Adrenal gland (tissue), 12 donors: ENCODE results near the gene MICAL3. TPM values are rescaled to one million over a fixed set of nuclear protein-coding genes. Genes with fewer than 3 reads are reported as not detected.

Experiments
- DNase-seq, 7 donors: peaks; one replicate each; pipeline ENCODE4 v3.0.0-alpha.2; 2019 to 2020
- H3K27ac ChIP-seq, 5 donors: fragments of 200-600 bp; sonication (generic) in 4 of 5; 1 replicate in 3 of 5; 2 replicates in 2 of 5; pipeline versions ENCODE4 v1.5.1 to v1.8.0; 2016 to 2020; ENCODE audit warnings: mild to moderate bottlenecking in 1 of 5
- H3K27me3 ChIP-seq: fragments of 200-600 bp; 2 replicates; pipeline ENCODE4 v1.8.0; 2021
- H3K36me3 ChIP-seq, 2 donors: fragments of 200-600 bp; replicated peaks in 1 of 2; 1 replicate in 1 of 2; 2 replicates in 1 of 2; pipeline versions ENCODE4 v1.5.1 to v1.8.0; 2018 to 2022
- H3K4me1 ChIP-seq, 2 donors: fragments of 200-600 bp; replicated peaks in 1 of 2; 1 replicate in 1 of 2; 2 replicates in 1 of 2; pipeline versions ENCODE4 v1.5.1 to v1.8.0; 2018 to 2021
- H3K4me3 ChIP-seq, 4 donors: fragments of 200-600 bp; sonication (generic) in 3 of 4; one replicate each; pipeline ENCODE4 v1.5.1; 2016 to 2018
- H3K9me3 ChIP-seq, 3 donors: fragments of 200-600 bp; sonication (generic) in 1 of 3; replicated peaks in 1 of 3; 1 replicate in 2 of 3; 2 replicates in 1 of 3; pipeline versions ENCODE4 v1.5.1 to v1.8.0; 2016 to 2021
- CTCF ChIP-seq, 6 experiments: fragments of 450-650 bp in 4 of 6; fragments of 200-600 bp in 2 of 6; sonication (generic) in 1 of 6; IDR thresholded peaks; 1 replicate in 5 of 6; 2 replicates in 1 of 6; pipeline versions ENCODE4 v1.5.1 to v1.8.0; 2016 to 2021; ENCODE audit warnings: antibody characterized with exemption in 6 of 6, mild to moderate bottlenecking in 2 of 6, moderate library complexity in 1 of 6
- POLR2A ChIP-seq, 2 donors: fragments of 450-650 bp; IDR thresholded peaks; one replicate each; pipeline ENCODE4 v1.6.1; 2017; ENCODE audit warnings: antibody characterized with exemption in 2 of 2, mild to moderate bottlenecking in 2 of 2, moderate library complexity in 1 of 2
- WGBS, 4 donors: extraction: QIAGEN DNeasy Blood & Tissue Kit in 2 of 4; methylation state at CpG; one replicate each; pipeline versions ENCODE4 v1.1.5 to v1.1.7; 2013 to 2017; 5-methylcytosine and 5-hydroxymethylcytosine counted together
- intact Hi-C, 2 donors: fragments of 100-400 bp; cut with DNase I; formaldehyde crosslinking; loops; one replicate each; pipeline versions ENCODE4 v1.14.1 to v1.15.0; 2022 to 2023
- polyA plus RNA-seq, 3 donors: library from polyadenylated mRNA; stranded (reverse); fragments of 200-250 nt in 2 of 3; fragments of 350-450 nt in 1 of 3; fragmentation: Illumina TruSeq in 1 of 3; extraction: RNeasy Lipid Tissue Mini Kit (QIAGEN cat#74804) in 1 of 3; gene quantifications; one replicate each; pipeline ENCODE4 v1.2.3, GENCODE V29; 2013 to 2014
- total RNA-seq, 9 donors: library from RNA; depleted of rRNA in 4 of 9; stranded (reverse); fragments of >200 nt in 4 of 9; fragments of 120-200 nt in 1 of 9; fragmentation: NEBNext Ultra II Directional in 1 of 9; extraction: Animal tissue kit (Norgen Biotek cat#: 25700) in 1 of 9; gene quantifications; one replicate each; pipeline versions ENCODE4 v1.1.0 to v1.2.4, GENCODE V29; 2013 to 2023
- donor health status: healthy with polysubstance abuse.
- donor health status: Bipolar disorder and iron deficiency.
- donor health status: DM: yes; HTN: yes; CAD: no.
- donor health status: DM: no; HTN: no; CAD: no.
- donor health status: DM: no; HTN: no; CAD: no.
- donor health status: DM: yes; HTN: yes; CAD: no.

Gene MICAL3
- total and polyA plus RNA-seq, 12 donors = 10.9 to 82.6 (median 34.4) TPM

DNA sequence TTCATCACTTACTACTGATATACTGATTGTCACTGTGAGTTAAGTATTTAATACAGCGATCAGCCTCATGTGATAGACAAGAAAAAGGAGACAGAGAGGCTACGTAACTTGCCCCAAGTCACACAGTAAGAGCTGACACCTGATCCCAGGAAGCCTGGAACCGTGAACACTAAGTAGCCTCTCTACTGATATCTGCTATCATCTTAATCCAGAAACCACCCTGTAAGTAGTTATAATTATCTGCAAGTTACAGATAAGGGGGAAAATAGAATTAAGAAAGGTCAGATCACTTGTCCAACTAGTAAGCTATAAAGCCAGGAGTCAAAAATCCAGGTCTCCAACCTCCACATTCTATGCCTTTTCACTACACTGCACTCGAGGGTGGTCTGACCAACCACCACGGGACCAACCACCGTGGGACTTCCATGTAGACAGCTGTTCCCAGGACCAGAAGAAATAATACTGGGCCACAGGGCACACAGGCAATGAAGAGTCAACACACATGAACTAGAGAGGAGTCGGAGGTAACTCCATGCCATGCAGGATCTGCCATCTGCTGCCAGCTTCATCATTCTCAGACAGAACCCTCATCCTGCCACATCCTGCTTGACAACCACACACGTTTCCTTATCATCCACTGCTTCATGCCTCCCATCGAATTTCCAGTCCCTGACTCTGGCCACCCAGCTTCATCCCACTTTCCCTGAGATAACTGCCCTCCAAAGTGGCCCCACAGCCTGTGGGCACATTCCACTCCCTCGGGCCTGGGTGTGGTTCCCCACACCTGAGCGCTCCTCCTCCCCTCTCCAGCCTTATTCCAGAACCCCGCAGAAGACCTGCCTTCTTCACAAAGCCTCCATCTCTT is 58.6 kb downstream of the MICAL3 start:
- WGBS, 4 donors = 73 to 86% (median 80%) methylated on average over 12 of the region's 12 CpGs
- Histone ChIP-seq H3K4me3 (no peak overlapping the region), H3K36me3 (no peaks in the 10 kb centered on the region), H3K27ac (no peak overlapping the region), H3K27me3 (no peaks in the 10 kb centered on the region), H3K4me1 (peaks cover 16 to 18% of the 10 kb centered on the region in 2 donors), H3K9me3 (no peaks in the 10 kb centered on the region)
- no peak for TF ChIP-seq CTCF (IDR thresholded peaks at IDR 0.05)
- TF ChIP-seq POLR2A (IDR thresholded peaks at IDR 0.05) = no peak
- intact Hi-C loops = loop anchor here in 1 of 2 donors (5.0 kb wide), 1 partner anchor 37 kb away; no protein-coding TSS in a partner anchor
- no peak for DNase-seq

- no peak overlapping the region for H3K4me3 ChIP-seq
- 75 to 87% (median 80%) methylated on average over 10 of the region's 10 CpGs for WGBS, 4 donors
- intact Hi-C loops = loop anchor here in 1 of 2 donors (5.0 kb wide), 1 partner anchor 38 kb away; no protein-coding TSS in a partner anchor
- no peaks in the 10 kb centered on the region for H3K36me3 ChIP-seq
- no peaks in the 10 kb centered on the region for H3K9me3 ChIP-seq
- H3K27ac ChIP-seq = peak overlapping the region in 1 of 5 donors; percentile 14
- TF ChIP-seq CTCF (IDR thresholded peaks at IDR 0.05) = no peak
- no peak for TF ChIP-seq POLR2A (IDR thresholded peaks at IDR 0.05)
- no peaks in the 10 kb centered on the region for H3K27me3 ChIP-seq
- peaks cover 4 to 8% of the 10 kb centered on the region in 2 donors for H3K4me1 ChIP-seq
- no peak for DNase-seq
Measured at GRCh38 chr22:17964643-17965042, 59.7 kb downstream of the MICAL3 start.

DNA sequence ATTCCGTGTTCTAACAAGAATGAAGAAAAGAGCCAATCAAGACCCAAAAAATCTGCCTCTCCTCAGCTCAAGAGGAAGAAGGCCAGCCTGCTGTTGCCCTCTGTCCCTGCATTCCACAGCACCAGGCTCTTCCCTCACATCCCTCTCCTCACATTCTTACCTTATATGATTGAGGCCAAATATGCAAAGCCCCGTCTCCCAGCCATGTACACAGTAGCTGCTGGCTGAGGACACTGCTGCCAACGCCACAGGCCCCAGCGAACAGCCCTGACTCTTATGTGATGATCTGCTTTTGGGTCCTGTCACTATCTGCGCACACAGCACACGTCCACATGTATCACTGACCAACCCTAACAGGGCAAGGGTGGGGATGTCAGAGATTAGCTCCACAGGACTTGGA is 60.2 kb downstream of the MICAL3 start:
- intact Hi-C loops = no loop called here
- Histone ChIP-seq H3K4me1 (peaks cover 0 to 8% of the 10 kb centered on the region in 2 donors), H3K36me3 (no peaks in the 10 kb centered on the region), H3K9me3 (no peaks in the 10 kb centered on the region), H3K27ac (peak overlapping the region in 1 of 5 donors; percentile 14), H3K4me3 (no peak overlapping the region), H3K27me3 (no peaks in the 10 kb centered on the region)
- no peak for TF ChIP-seq CTCF (IDR thresholded peaks at IDR 0.05)
- TF ChIP-seq POLR2A (IDR thresholded peaks at IDR 0.05) = no peak
- 69 to 87% (median 83%) methylated on average over 6 of the region's 6 CpGs for WGBS, 4 donors
- no peak for DNase-seq

DNA sequence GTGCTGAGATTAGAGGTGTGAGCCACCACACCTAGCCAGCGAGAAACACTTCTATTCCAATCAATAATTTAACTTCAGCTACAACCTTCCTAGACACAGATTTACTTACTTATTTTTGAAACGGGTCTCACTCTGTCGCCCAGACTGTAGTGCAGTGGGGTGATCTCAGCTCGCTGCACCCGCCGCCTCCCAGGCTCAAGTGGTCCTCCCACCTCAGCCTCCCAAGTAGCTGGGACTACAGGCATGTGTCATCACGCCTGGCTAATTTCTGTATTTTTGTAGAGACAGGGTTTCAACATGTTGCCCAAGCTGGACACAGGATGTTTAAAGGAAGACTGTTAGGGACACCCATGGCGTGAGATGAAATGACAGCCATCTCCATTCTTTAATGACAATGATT is 61.3 kb downstream of the MICAL3 start:
- Histone ChIP-seq H3K9me3 (no peaks in the 10 kb centered on the region), H3K36me3 (no peaks in the 10 kb centered on the region), H3K4me1 (peaks cover 0 to 8% of the 10 kb centered on the region in 2 donors), H3K4me3 (no peak overlapping the region), H3K27ac (no peak overlapping the region), H3K27me3 (no peaks in the 10 kb centered on the region)
- TF ChIP-seq CTCF (IDR thresholded peaks at IDR 0.05) (no peak), POLR2A (IDR thresholded peaks at IDR 0.05) (no peak)
- no peak for DNase-seq
- intact Hi-C loops = no loop called here
- WGBS, 4 donors = 84 to 96% (median 92%) methylated on average over 8 of the region's 8 CpGs
